WTC11 (cell line): ENCODE measurements around the gene MRE11.
"Not testable (repeated sequence)": the region's sequence is repeated elsewhere in the genome, so short reads cannot be mapped to it uniquely, and the experiment has no call there.

Experiments used
- CTCF ChIP-seq: fragments of 200-600 bp; IDR thresholded peaks from 2 replicates; pipeline ENCODE4 v1.8.0; 2022; ENCODE audit warnings: antibody characterized with exemption
- ESRRA ChIP-seq: sonication (generic); formaldehyde crosslinking; IDR thresholded peaks from 2 replicates; pipeline ENCODE4 v1.8.1; 2022; ENCODE audit warnings: mild to moderate bottlenecking, missing genetic modification reagents, borderline replicate concordance
- FOXP1 ChIP-seq: sonication (generic); formaldehyde crosslinking; IDR thresholded peaks from 2 replicates; pipeline ENCODE4 v1.8.0; 2022; ENCODE audit warnings: missing genetic modification reagents, mild to moderate bottlenecking, moderate library complexity, borderline replicate concordance
- GRHL2 ChIP-seq: fragments of 250-450 bp; sonication (Bioruptor Pico); IDR thresholded peaks from 2 replicates; pipeline ENCODE4 v1.8.0; 2022; ENCODE audit warnings: mild to moderate bottlenecking, moderate library complexity; ENCODE audit not compliant: insufficient replicate concordance, severe bottlenecking
- JUN ChIP-seq: sonication (generic); formaldehyde crosslinking; IDR thresholded peaks from 2 replicates; pipeline ENCODE4 v1.8.0; 2023; ENCODE audit warnings: mild to moderate bottlenecking, missing genetic modification reagents
- NFYB ChIP-seq: sonication (generic); formaldehyde crosslinking; conservative IDR thresholded peaks from 2 replicates; pipeline ENCODE4 v1.8.0; 2022; ENCODE audit warnings: low read depth, missing genetic modification reagents
- USF2 ChIP-seq: sonication (generic); formaldehyde crosslinking; IDR thresholded peaks from 2 replicates; pipeline ENCODE4 v1.8.1; 2023; ENCODE audit warnings: mild to moderate bottlenecking, missing genetic modification reagents, moderate library complexity
- ZNF317 ChIP-seq: sonication (generic); formaldehyde crosslinking; IDR thresholded peaks from 2 replicates; pipeline ENCODE4 v1.8.1; 2023; ENCODE audit warnings: low read depth, mild to moderate bottlenecking, moderate library complexity, missing genetic modification reagents, borderline replicate concordance
- ZNF416 ChIP-seq: fragments of 250-450 bp; sonication (Bioruptor Pico); IDR thresholded peaks from 2 replicates; pipeline ENCODE4 v1.9.0; 2021; ENCODE audit warnings: mild to moderate bottlenecking, inconsistent platforms

- not testable (repeated sequence) for TF ChIP-seq NFYB (CRISPR knock-in tag); JUN (CRISPR knock-in tag); ESRRA (CRISPR knock-in tag); ZNF317; CTCF; ZNF416 (CRISPR knock-in tag); GRHL2; USF2 (CRISPR knock-in tag); FOXP1 (CRISPR knock-in tag)
Measured at GRCh38 chr11:94506513-94506912, 12.9 kb upstream of the MRE11 start.
